Measurements from ENCODE around the gene CFAP45.

The CFAP45 gene

DNA sequence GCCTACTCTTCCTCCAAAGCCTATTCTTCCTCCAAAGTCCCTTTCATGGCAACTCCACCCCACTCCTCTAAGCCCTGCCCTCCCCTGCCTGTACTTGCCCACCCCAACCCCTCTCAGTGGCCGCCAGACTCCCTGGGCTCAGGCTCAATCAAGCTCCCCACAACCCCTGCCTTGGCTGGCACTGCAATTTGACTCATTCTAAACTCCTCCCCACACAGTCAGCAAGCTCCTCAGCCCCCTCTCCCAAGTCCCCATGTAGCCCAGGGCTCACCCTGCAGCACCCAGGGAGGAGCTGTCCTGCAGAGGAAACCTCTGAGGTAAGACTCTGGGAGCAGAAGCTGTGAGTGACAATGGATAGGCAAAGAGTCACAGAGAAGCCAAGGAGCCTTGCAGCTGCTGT lies 33.9 kb downstream of the CFAP45 start:
- no peak overlapping the region for H3K4me3 ChIP-seq (ENCODE audit: low read length)
- no peak for DNase-seq (ENCODE audit: low read depth)
- TF ChIP-seq, protein P1, sequence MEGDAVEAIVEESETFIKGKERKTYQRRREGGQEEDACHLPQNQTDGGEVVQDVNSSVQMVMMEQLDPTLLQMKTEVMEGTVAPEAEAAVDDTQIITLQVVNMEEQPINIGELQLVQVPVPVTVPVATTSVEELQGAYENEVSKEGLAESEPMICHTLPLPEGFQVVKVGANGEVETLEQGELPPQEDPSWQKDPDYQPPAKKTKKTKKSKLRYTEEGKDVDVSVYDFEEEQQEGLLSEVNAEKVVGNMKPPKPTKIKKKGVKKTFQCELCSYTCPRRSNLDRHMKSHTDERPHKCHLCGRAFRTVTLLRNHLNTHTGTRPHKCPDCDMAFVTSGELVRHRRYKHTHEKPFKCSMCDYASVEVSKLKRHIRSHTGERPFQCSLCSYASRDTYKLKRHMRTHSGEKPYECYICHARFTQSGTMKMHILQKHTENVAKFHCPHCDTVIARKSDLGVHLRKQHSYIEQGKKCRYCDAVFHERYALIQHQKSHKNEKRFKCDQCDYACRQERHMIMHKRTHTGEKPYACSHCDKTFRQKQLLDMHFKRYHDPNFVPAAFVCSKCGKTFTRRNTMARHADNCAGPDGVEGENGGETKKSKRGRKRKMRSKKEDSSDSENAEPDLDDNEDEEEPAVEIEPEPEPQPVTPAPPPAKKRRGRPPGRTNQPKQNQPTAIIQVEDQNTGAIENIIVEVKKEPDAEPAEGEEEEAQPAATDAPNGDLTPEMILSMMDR (conservative IDR thresholded peaks at IDR 0.05; ENCODE audit: low read length) = no peak

DNA sequence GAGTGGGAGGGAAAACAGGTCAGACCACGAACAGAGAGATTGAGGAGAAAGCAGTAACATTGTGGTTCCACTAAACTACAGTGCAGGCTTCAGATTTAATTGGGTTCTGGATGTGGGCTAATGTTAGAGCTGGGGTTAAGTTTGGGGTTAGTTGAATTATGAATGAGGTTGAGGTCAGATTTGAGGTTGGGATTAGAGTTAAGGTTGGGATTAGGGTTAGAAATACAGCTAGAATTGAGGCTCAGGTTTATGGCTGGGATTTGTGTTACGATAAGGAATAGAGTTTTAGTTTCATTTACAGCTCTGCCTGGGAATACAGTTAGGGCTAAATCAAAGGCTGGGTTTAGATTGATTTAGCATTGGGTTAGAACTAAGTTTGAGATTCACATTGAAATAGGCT lies 35.7 kb downstream of the CFAP45 start:
- DNase-seq (ENCODE audit: low read depth) = no peak
- no peak overlapping the region for H3K4me3 ChIP-seq (ENCODE audit: low read length)
- TF ChIP-seq, protein P1 (conservative IDR thresholded peaks at IDR 0.05; ENCODE audit: low read length) = no peak

DNA sequence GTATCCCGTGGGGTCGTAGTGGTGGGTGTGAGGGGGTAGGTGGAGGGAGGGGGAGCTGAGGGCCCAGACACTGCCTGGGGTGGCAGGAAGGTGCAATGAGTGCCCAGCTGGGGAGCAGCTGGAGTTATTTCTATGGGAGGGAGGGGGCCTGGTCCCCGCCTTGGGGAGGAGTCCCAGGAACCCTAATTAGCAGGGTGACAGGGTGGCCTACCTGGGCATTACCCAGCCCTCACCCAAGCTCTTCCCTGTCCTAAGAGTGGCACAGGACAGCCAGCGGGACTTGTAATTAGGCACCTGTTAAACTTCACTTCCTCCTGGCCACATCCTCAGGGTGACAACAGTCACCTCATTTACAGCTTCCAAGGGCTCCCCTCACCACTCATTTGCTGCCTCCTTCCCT lies 37.4 kb downstream of the CFAP45 start, which contains the start of gene VSIG8:
Gene VSIG8 (minus strand): TSS at position 101 of the 400 bp plus-strand sequence. CDS start 136 bp downstream, outside the sequence.
- no peak for DNase-seq (ENCODE audit: low read depth)
- TF ChIP-seq, protein P1 (conservative IDR thresholded peaks at IDR 0.05; ENCODE audit: low read length) = no peak
- H3K4me3 ChIP-seq (ENCODE audit: low read length) = no peak within 1 kb of the TSS

DNA sequence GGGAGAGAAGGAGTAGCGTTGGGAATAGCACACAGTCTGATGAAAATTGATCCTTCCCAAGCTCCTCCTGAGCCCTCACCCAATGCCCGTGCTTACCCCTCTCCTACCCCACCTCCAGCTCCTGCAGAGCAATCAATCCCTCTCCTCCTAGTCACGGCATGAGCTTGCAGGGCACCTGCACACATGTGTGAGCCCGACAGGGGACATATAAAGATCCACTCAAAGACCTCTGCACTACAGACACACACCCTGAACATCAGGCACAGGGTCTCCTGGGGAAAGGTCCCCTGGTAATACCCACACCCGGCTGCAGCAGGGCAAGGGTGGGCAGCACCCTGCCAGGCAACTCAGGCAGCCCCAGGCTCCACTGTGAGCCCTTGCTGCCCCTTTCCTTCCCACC lies 37.9 kb downstream of the CFAP45 start:
- TF ChIP-seq, protein P1 (conservative IDR thresholded peaks at IDR 0.05; ENCODE audit: low read length) = no peak
- no peak for DNase-seq (ENCODE audit: low read depth)
- H3K4me3 ChIP-seq (ENCODE audit: low read length) = no peak overlapping the region

DNA sequence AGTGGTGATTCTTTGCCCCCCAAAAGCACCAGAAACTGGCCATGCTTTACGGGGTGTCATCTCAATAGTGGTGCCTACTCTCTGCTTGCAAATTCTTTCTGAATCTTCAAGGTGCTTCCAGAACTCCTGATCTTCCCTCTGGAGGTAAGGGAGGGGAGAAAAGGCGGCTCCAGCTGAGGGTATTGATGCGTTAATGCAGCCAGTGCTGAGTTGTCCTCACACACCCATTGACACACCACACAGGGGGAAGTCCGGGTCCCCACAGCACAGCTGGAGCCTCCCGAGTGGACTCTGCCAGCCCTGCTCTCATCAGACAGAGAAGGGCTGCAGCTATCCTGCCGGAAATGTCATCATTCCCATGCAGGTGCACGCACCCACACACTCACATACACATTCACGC lies 38.7 kb downstream of the CFAP45 start:
- no peak overlapping the region for H3K4me3 ChIP-seq (ENCODE audit: low read length)
- TF ChIP-seq, protein P1 (conservative IDR thresholded peaks at IDR 0.05; ENCODE audit: low read length) = no peak
- DNase-seq (ENCODE audit: low read depth) = no peak

DNA sequence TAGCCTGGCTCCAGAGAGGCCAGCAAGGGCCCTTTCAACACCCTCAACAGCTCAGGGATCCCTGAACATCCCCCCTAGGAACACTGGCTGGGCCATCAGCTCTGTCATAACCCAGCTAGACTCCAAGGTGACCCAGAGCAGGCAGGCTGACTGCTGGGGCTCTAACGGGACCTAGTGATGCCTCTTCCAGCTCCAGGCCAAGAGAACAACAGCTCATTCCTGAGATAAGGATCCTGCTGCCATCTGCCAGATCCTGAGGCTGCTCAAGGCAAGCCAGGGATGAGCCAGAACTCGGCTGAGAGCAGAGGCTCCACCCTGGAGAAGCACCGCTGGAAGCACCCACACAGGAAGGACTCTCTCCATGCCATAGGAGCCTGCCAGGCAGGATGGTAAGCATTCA lies 39.5 kb downstream of the CFAP45 start:
- H3K4me3 ChIP-seq (ENCODE audit: low read length) = no peak overlapping the region
- TF ChIP-seq, protein P1 (conservative IDR thresholded peaks at IDR 0.05; ENCODE audit: low read length) = no peak
- no peak for DNase-seq (ENCODE audit: low read depth)

DNA sequence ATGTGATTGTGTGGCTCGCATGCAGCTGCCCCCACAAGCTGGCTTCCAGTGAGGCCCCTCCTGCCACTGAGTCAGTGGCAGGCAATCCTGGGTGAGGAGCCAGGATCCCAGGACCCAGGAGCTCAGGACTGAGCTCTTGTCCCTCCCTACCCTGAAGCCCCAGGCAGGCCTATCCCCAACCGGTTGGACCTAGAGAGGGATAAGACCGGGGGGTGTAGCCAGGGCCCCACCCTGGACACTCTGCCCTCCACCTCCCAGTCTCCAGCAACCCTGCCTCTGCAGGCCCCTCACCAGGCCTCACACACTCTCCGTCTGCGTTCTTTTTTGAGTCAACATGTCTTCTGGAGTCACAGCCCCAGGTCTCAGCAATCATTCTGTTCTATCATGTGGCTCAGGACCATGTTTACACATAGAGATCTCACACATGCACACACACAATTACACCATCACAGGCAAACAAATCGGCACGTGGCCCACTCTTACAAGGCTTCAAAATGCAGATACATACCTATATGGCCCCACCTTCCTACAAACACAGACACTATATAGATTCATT lies 40.1 kb downstream of the CFAP45 start:
- DNase-seq (ENCODE audit: low read depth) = no peak
- TF ChIP-seq, protein P1 (conservative IDR thresholded peaks at IDR 0.05; ENCODE audit: low read length) = no peak

More for the DNA sequence above, 40.1 kb downstream of the CFAP45 start:
- no peak overlapping the region for H3K4me3 ChIP-seq (ENCODE audit: low read length)

Measured in AG10803 (cell line).